ENCODE measurements around the gene LRBA. TPM values are rescaled to one million over a fixed set of nuclear protein-coding genes. Genes with fewer than 3 reads are reported as not detected.

Gene LRBA
- total RNA-seq, 1 experiment from 2014 or later = 77.4 TPM

- Histone ChIP-seq H3K79me2 (ENCODE audit: low read depth) (no peaks in the 10 kb centered on the region), H3K27me3 (ENCODE audit: insufficient read depth, low read depth) (no peaks in the 10 kb centered on the region), H3K27ac (peak overlapping the region; percentile 35; the same call in 1 of the 2 replicates), H4K20me1 (ENCODE audit: insufficient read depth) (no peaks in the 10 kb centered on the region), H3K9me3 (ENCODE audit: insufficient read depth, low read depth) (no peaks in the 10 kb centered on the region), H3K4me3 (no peak overlapping the region), H3K4me2 (no peak overlapping the region), H2AFZ (no peak overlapping the region), H3K36me3 (ENCODE audit: low read depth) (no peaks in the 10 kb centered on the region; the same call in 1 of the 2 replicates), H3K4me1 (replicated peaks; ENCODE audit: insufficient read depth) (0 out of 2 replicates have a peak, but pooled peaks cover 5% of the 10 kb centered on the region), H3F3A (ENCODE audit: insufficient read depth, low read depth) (no peaks in the 10 kb centered on the region), H3K9me2 (ENCODE audit: insufficient read depth) (no peaks in the 10 kb centered on the region)
- ChIA-PET POLR2A (ENCODE audit: unreplicated experiment) (interaction anchor here (0.6 kb wide), 2 partner anchors 66 to 239 kb away, joined by 3 read pairs; no protein-coding TSS in a partner anchor), CTCF (no interaction called here)
- intact Hi-C loops (cut with micrococcal nuclease; ENCODE audit: unreplicated experiment) = no loop called here
- TF ChIP-seq EZH2 (IDR thresholded peaks at IDR 0.05; ENCODE audit: low read depth) = no peak
- TF ChIP-seq CTCF (conservative IDR thresholded peaks at IDR 0.05) = no peak
- no peak for DNase-seq
- no TSS peak for BruUV-seq (replicated peaks)
Observed at GRCh38 chr4:150280975-150281374, 734.1 kb downstream of the LRBA start.

- Histone ChIP-seq H3K4me3 (no peak overlapping the region), H2AFZ (no peak overlapping the region), H3K79me2 (ENCODE audit: low read depth) (no peaks in the 10 kb centered on the region), H3K9me3 (ENCODE audit: insufficient read depth, low read depth) (no peaks in the 10 kb centered on the region), H3K27ac (0 out of 2 replicates have a peak overlapping the region, but pooled peaks have one; percentile 35), H3K4me2 (no peak overlapping the region), H4K20me1 (ENCODE audit: insufficient read depth) (no peaks in the 10 kb centered on the region), H3K4me1 (replicated peaks; ENCODE audit: insufficient read depth) (0 out of 2 replicates have a peak, but pooled peaks cover 5% of the 10 kb centered on the region), H3K36me3 (ENCODE audit: low read depth) (no peaks in the 10 kb centered on the region; the same call in 1 of the 2 replicates), H3K27me3 (ENCODE audit: insufficient read depth, low read depth) (no peaks in the 10 kb centered on the region), H3F3A (ENCODE audit: insufficient read depth, low read depth) (no peaks in the 10 kb centered on the region), H3K9me2 (ENCODE audit: insufficient read depth) (no peaks in the 10 kb centered on the region)
- peak; percentile 31 to 66 for DNase-seq
- CTCF ChIA-PET = interaction anchor here (0.5 kb wide), 1 partner anchor 293 kb away, joined by 3 read pairs; no protein-coding TSS in a partner anchor
- intact Hi-C loops (cut with micrococcal nuclease; ENCODE audit: unreplicated experiment) = no loop called here
- POLR2A ChIA-PET (ENCODE audit: unreplicated experiment) = interaction anchor here (0.6 kb wide), 1 partner anchor 239 kb away, joined by 3 read pairs; no protein-coding TSS in a partner anchor
- no TSS peak for BruUV-seq (replicated peaks)
- TF ChIP-seq CTCF (conservative IDR thresholded peaks at IDR 0.05) = no peak
- TF ChIP-seq EZH2 (IDR thresholded peaks at IDR 0.05; ENCODE audit: low read depth) = no peak
Observed at GRCh38 chr4:150280081-150280895, 734.8 kb downstream of the LRBA start.

- H3K9me3 ChIP-seq (ENCODE audit: insufficient read depth, low read depth) = no peaks in the 10 kb centered on the region
- H3K4me1 ChIP-seq (replicated peaks; ENCODE audit: insufficient read depth) = 0 out of 2 replicates have a peak, but pooled peaks cover 5% of the 10 kb centered on the region
- no peak overlapping the region for H3K4me2 ChIP-seq
- no TSS peak for BruUV-seq (replicated peaks)
- no peak for TF ChIP-seq CTCF (conservative IDR thresholded peaks at IDR 0.05)
- no peak for TF ChIP-seq EZH2 (IDR thresholded peaks at IDR 0.05; ENCODE audit: low read depth)
- no peak overlapping the region for H2AFZ ChIP-seq
- H3K27me3 ChIP-seq (ENCODE audit: insufficient read depth, low read depth) = no peaks in the 10 kb centered on the region
- no peaks in the 10 kb centered on the region for H3F3A ChIP-seq (ENCODE audit: insufficient read depth, low read depth)
- POLR2A ChIA-PET (ENCODE audit: unreplicated experiment) = no interaction called here
- H3K27ac ChIP-seq = no peak overlapping the region
- no peak for DNase-seq
- intact Hi-C loops (cut with micrococcal nuclease; ENCODE audit: unreplicated experiment) = no loop called here
- no peaks in the 10 kb centered on the region for H4K20me1 ChIP-seq (ENCODE audit: insufficient read depth)
- no peak overlapping the region for H3K4me3 ChIP-seq
- H3K9me2 ChIP-seq (ENCODE audit: insufficient read depth) = no peaks in the 10 kb centered on the region
- H3K79me2 ChIP-seq (ENCODE audit: low read depth) = no peaks in the 10 kb centered on the region
- no peaks in the 10 kb centered on the region; the same call in 1 of the 2 replicates for H3K36me3 ChIP-seq (ENCODE audit: low read depth)
- CTCF ChIA-PET = no interaction called here
Observed at GRCh38 chr4:150278206-150278605, 736.9 kb downstream of the LRBA start.

Data from PC-9 (cell line).